NCI-H2196 (cell line): ENCODE data around the gene LRP1B.

ENCODE experiments used
- DNase-seq: peaks from one replicate; lab custom pipeline; 2025; ENCODE audit not compliant: unreplicated experiment; lab: John Stamatoyannopoulos, UW

LRP1B gene

GRCh38 chr2:140770645-140771044, 1360.2 kb downstream of the LRP1B start:
- DNase-seq: no peak

GRCh38 chr2:140761807-140762206, 1369.0 kb downstream of the LRP1B start:
- no peak for DNase-seq

- no peak for DNase-seq
Measured at GRCh38 chr2:140759426-140760156, 1371.2 kb downstream of the LRP1B start.

GRCh38 chr2:140747665-140748064, 1383.2 kb downstream of the LRP1B start:
- DNase-seq: no peak

GRCh38 chr2:140747090-140747489, 1383.7 kb downstream of the LRP1B start:
- no peak for DNase-seq

- no peak for DNase-seq
Measured at GRCh38 chr2:140744379-140744778, 1386.4 kb downstream of the LRP1B start.

- no peak for DNase-seq
Measured at GRCh38 chr2:140737006-140737405, 1393.8 kb downstream of the LRP1B start.

GRCh38 chr2:140734992-140735391, 1395.8 kb downstream of the LRP1B start:
- DNase-seq: no peak

GRCh38 chr2:140718999-140719398, 1411.8 kb downstream of the LRP1B start:
- no peak for DNase-seq

GRCh38 chr2:140717481-140717880, 1413.3 kb downstream of the LRP1B start:
- DNase-seq: no peak

GRCh38 chr2:140714586-140714985, 1416.2 kb downstream of the LRP1B start:
- DNase-seq: no peak

- DNase-seq: no peak
Measured at GRCh38 chr2:140711867-140712266, 1418.9 kb downstream of the LRP1B start.

GRCh38 chr2:140701726-140702125, 1429.1 kb downstream of the LRP1B start:
- no peak for DNase-seq

GRCh38 chr2:140698636-140699035, 1432.2 kb downstream of the LRP1B start:
- DNase-seq: no peak

- DNase-seq: no peak
Measured at GRCh38 chr2:140696449-140696848, 1434.4 kb downstream of the LRP1B start.

GRCh38 chr2:140695155-140695554, 1435.7 kb downstream of the LRP1B start:
- DNase-seq: no peak

GRCh38 chr2:140687825-140688224, 1443.0 kb downstream of the LRP1B start:
- no peak for DNase-seq

GRCh38 chr2:140683658-140684057, 1447.2 kb downstream of the LRP1B start:
- DNase-seq: no peak

GRCh38 chr2:140680862-140681261, 1450.0 kb downstream of the LRP1B start:
- DNase-seq: no peak

- DNase-seq: no peak
Measured at GRCh38 chr2:140679752-140680151, 1451.1 kb downstream of the LRP1B start.

- DNase-seq: no peak
Measured at GRCh38 chr2:140669911-140670310, 1460.9 kb downstream of the LRP1B start.

GRCh38 chr2:140667203-140667602, 1463.6 kb downstream of the LRP1B start:
- no peak for DNase-seq

- no peak for DNase-seq
Measured at GRCh38 chr2:140662504-140662903, 1468.3 kb downstream of the LRP1B start.
